ENCODE data around the gene SPATA20. TPM values are rescaled to one million over a fixed set of nuclear protein-coding genes. Genes with fewer than 3 reads are reported as not detected.

SPATA20 gene
- total and polyA plus RNA-seq, 2 donors (not counting 3 experiments of a cell fraction or from before 2014, with no cell fraction given) = 42.3 to 51.5 TPM

DNA sequence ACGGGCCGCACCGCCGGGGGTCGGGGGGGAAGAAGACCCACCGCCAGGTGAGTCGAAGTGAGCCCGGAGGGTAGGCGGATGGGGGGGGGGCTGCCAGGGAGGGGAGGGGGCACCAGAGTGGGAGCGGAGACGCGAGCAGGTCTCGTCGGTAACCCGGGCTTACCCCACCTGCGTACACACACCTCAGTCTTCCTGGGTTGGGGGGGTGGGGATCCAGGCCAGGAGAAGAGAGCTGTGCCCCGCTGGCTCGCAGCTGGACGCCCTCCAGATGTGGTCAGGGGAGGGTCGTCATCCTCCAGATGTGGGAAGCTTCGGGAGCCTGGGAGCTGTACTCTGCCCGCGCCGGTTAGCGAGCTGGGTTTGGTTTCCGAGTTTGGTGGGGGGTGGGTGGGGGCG lies 14.8 kb downstream of the SPATA20 start:
- Histone ChIP-seq H3K4me2 (ENCODE audit: insufficient read depth, low read length) (no peak overlapping the region), H3K79me2 (ENCODE audit: control insufficient read depth, insufficient read depth, low read length) (no peaks in the 10 kb centered on the region), H3K27ac (ENCODE audit: insufficient read depth, low read depth, low read length) (no peak overlapping the region), H3K27me3 (ENCODE audit: control insufficient read depth in 2 of 2, insufficient read depth in 2 of 2, low read length in 2 of 2) (peaks cover 54 to 64% of the 10 kb centered on the region in 2 experiments), H3K9ac (replicated peaks; ENCODE audit: extremely low read depth, insufficient read depth, low read length) (no peak overlapping the region), H3K36me3 (ENCODE audit: control insufficient read depth in 2 of 2, extremely low read depth in 1 of 2, insufficient read depth in 2 of 2, low read length in 2 of 2) (no peaks in the 10 kb centered on the region), H2AFZ (ENCODE audit: low read depth, low read length) (no peak overlapping the region), H3K4me1 (ENCODE audit: control insufficient read depth, extremely low read depth, insufficient read depth, low read length) (peaks cover 7% of the 10 kb centered on the region), H3K9me3 (replicated peaks; ENCODE audit: control insufficient read depth, insufficient read depth, low read length) (no peaks in the 10 kb centered on the region), H4K20me1 (replicated peaks; ENCODE audit: control insufficient read depth, extremely low read depth, insufficient read depth, low read length) (no peaks in the 10 kb centered on the region), H3K4me3 (replicated peaks in 1 of 3; ENCODE audit: insufficient read depth in 1 of 3, low read depth in 1 of 3, low read length in 3 of 3) (no peak overlapping the region), H3K9me1 (replicated peaks; ENCODE audit: control insufficient read depth, extremely low read depth, insufficient read depth, low read length) (no peaks in the 10 kb centered on the region)
- ChIA-PET CTCF (interaction anchor here (1.1 to 2.4 kb wide), 5 partner anchors 12 to 118 kb away, joined by 3 to 14 read pairs (median 3); no protein-coding TSS in a partner anchor), POLR2A (no interaction called here)
- intact Hi-C loops (cut with micrococcal nuclease) (loop anchor here (5.0 kb wide), 2 partner anchors 41 to 56 kb away; no protein-coding TSS in a partner anchor), dilution Hi-C loops (cut with MboI; ENCODE audit: extremely low pct_ligation_motif_present, low sequenced_read_pairs) (no loop called here)
- FAIRE-seq (no peak), DNase-seq (ENCODE audit: low read depth, low spot score) (no peak)
- TF ChIP-seq MYC (IDR thresholded peaks at IDR 0.05; ENCODE audit: low read depth, low read length) (no peak), GATA2 (IDR thresholded peaks at IDR 0.05; ENCODE audit: insufficient read depth, insufficient read length, low read depth, low read length) (no peak), EZH2 (IDR thresholded peaks at IDR 0.05; ENCODE audit: borderline replicate concordance, low read depth, low read length, severe bottlenecking) (peak; percentile 44)
- BruUV-seq (replicated peaks) = no TSS peak

GRCh38 chr17:50562242-50563091 lies 15.5 kb downstream of the SPATA20 start:
- Histone ChIP-seq H4K20me1 (replicated peaks; ENCODE audit: control insufficient read depth, extremely low read depth, insufficient read depth, low read length) (no peaks in the 10 kb centered on the region), H3K36me3 (ENCODE audit: control insufficient read depth in 2 of 2, extremely low read depth in 1 of 2, insufficient read depth in 2 of 2, low read length in 2 of 2) (no peaks in the 10 kb centered on the region), H3K4me2 (ENCODE audit: insufficient read depth, low read length) (no peak overlapping the region), H3K27ac (ENCODE audit: insufficient read depth, low read depth, low read length) (no peak overlapping the region), H3K9me1 (replicated peaks; ENCODE audit: control insufficient read depth, extremely low read depth, insufficient read depth, low read length) (no peaks in the 10 kb centered on the region), H3K27me3 (ENCODE audit: control insufficient read depth in 2 of 2, insufficient read depth in 2 of 2, low read length in 2 of 2) (peaks cover 54 to 64% of the 10 kb centered on the region in 2 experiments), H3K9ac (replicated peaks; ENCODE audit: extremely low read depth, insufficient read depth, low read length) (no peak overlapping the region), H3K4me3 (replicated peaks in 1 of 3; ENCODE audit: insufficient read depth in 1 of 3, low read depth in 1 of 3, low read length in 3 of 3) (no peak overlapping the region), H3K9me3 (replicated peaks; ENCODE audit: control insufficient read depth, insufficient read depth, low read length) (no peaks in the 10 kb centered on the region), H2AFZ (ENCODE audit: low read depth, low read length) (no peak overlapping the region), H3K79me2 (ENCODE audit: control insufficient read depth, insufficient read depth, low read length) (no peaks in the 10 kb centered on the region), H3K4me1 (ENCODE audit: control insufficient read depth, extremely low read depth, insufficient read depth, low read length) (peaks cover 7% of the 10 kb centered on the region)
- FAIRE-seq (no peak), DNase-seq (ENCODE audit: low read depth, low spot score) (no peak)
- ChIA-PET POLR2A (no interaction called here), CTCF (interaction anchor here (0.7 to 2.4 kb wide), 6 partner anchors 12 to 64 kb away, joined by 3 to 14 read pairs (median 4); no protein-coding TSS in a partner anchor)
- BruUV-seq (replicated peaks) = no TSS peak
- intact Hi-C loops (cut with micrococcal nuclease) = loop anchor here (5.0 kb wide), 2 partner anchors 40 to 55 kb away; no protein-coding TSS in a partner anchor
- dilution Hi-C loops (cut with MboI; ENCODE audit: extremely low pct_ligation_motif_present, low sequenced_read_pairs) = no loop called here
- TF ChIP-seq JUN (IDR thresholded peaks at IDR 0.05; ENCODE audit: borderline replicate concordance, insufficient read depth, insufficient read length, low read depth) (no peak), EZH2 (IDR thresholded peaks at IDR 0.05; ENCODE audit: borderline replicate concordance, low read depth, low read length, severe bottlenecking) (peak; percentile 70), FOS (IDR thresholded peaks at IDR 0.05; ENCODE audit: borderline replicate concordance, insufficient read depth, low read length) (no peak), POLR2AphosphoS5 (IDR thresholded peaks at IDR 0.05; ENCODE audit: insufficient read depth, low read depth, low read length) (no peak)
- TF ChIP-seq, protein P1, sequence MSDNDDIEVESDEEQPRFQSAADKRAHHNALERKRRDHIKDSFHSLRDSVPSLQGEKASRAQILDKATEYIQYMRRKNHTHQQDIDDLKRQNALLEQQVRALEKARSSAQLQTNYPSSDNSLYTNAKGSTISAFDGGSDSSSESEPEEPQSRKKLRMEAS (IDR thresholded peaks at IDR 0.05; ENCODE audit: insufficient read depth, insufficient read length) = no peak

Measured in endothelial cell of umbilical vein (primary cell).